A549 (cell line): Measurements from ENCODE around the gene TMEM115. TPM values are rescaled to one million over a fixed set of nuclear protein-coding genes. Genes with fewer than 3 reads are reported as not detected.

Experiments used
- ATAC-seq, 2 experiments: fragments of 200-7000 bp in 1 of 2; fragments of >200 bp in 1 of 2; cut with Nextera tagmentation in 1 of 2; cut with Tn5 transposase in 1 of 2; 3 replicates each; pipeline versions ENCODE4 v1.8.0 to v1.9.1; 2018 to 2020; ENCODE audit warnings: mild to moderate bottlenecking in 1 of 2, moderate library complexity in 1 of 2
- CTCF ChIA-PET: fragments of 300-600 bp; sonication (Branson Sonifier 250); formaldehyde crosslinking; extraction: SDS; loops from one replicate; lab custom pipeline; 2021; ENCODE audit warnings: antibody characterized with exemption, inconsistent platforms; lab: Yijun Ruan, JAX
- POLR2A ChIA-PET: fragments of 350-600 bp; formaldehyde crosslinking; extraction: SDS; loops from one replicate; lab custom pipeline; 2021; ENCODE audit warnings: antibody characterized with exemption, inconsistent platforms; lab: Yijun Ruan, JAX
- DNase-seq, 2 experiments: peaks; one replicate each; pipeline versions ENCODE4 v3.0.0 to v3.0.0-alpha.2; 2011 to 2016; ENCODE audit warnings: low read depth in 1 of 2, low spot score in 1 of 2
- FAIRE-seq: peaks from 2 replicates; lab custom pipeline; 2011; peaks lifted over from hg19 to GRCh38; lab: Jason Lieb, UNC
- H3K27ac ChIP-seq, 2 experiments: fragments of >200 bp; sonication (Bioruptor Twin); formaldehyde crosslinking; 3 replicates each; pipeline ENCODE4 v1.5.1; 2016 to 2017
- H3K4me1 ChIP-seq: fragments of >200 bp; sonication (Bioruptor Twin); formaldehyde crosslinking; 3 replicates; pipeline ENCODE4 v1.6.1; 2016
- H3K4me2 ChIP-seq: fragments of >200 bp; sonication (Bioruptor Twin); formaldehyde crosslinking; 3 replicates; pipeline ENCODE4 v1.6.1; 2016
- H3K4me3 ChIP-seq: fragments of >200 bp; sonication (Bioruptor Twin); formaldehyde crosslinking; 3 replicates; pipeline ENCODE4 v1.5.1; 2016
- H3K9me3 ChIP-seq: fragments of >200 bp; sonication (Bioruptor Twin); formaldehyde crosslinking; 3 replicates; pipeline ENCODE4 v1.6.1; 2016
- CHD2 ChIP-seq: fragments of 150-350 bp; IDR thresholded peaks from 2 replicates; pipeline ENCODE4 v1.6.1; 2014; ENCODE audit warnings: low read length; ENCODE audit not compliant: partially characterized antibody
- ESRRA ChIP-seq: fragments of 150-350 bp; IDR thresholded peaks from 2 replicates; pipeline ENCODE4 v1.6.1; 2014; ENCODE audit warnings: mild to moderate bottlenecking, low read length, borderline replicate concordance
- FOSL2 ChIP-seq, 2 experiments: fragments of 450-650 bp in 1 of 2; fragments of >200 bp in 1 of 2; sonication (Bioruptor Twin) in 1 of 2; formaldehyde crosslinking; IDR thresholded peaks; 2 replicates each; pipeline versions ENCODE4 v1.5.0 to v1.6.1; 2016 to 2020; ENCODE audit warnings: mild to moderate bottlenecking in 1 of 2, moderate library complexity in 1 of 2
- JUN ChIP-seq, 2 experiments: fragments of >200 bp; sonication (Bioruptor Twin); formaldehyde crosslinking; IDR thresholded peaks; 2 replicates in 1 of 2; 3 replicates in 1 of 2; pipeline ENCODE4 v1.6.1; 2016 to 2017
- KDM1A ChIP-seq: fragments of 200-600 bp; sonication (generic); IDR thresholded peaks from 2 replicates; pipeline ENCODE4 v1.6.1; 2016; ENCODE audit warnings: low read depth, mild to moderate bottlenecking
- MAFK ChIP-seq: fragments of 450-650 bp; IDR thresholded peaks from 2 replicates; pipeline ENCODE4 v1.6.1; 2014; ENCODE audit not compliant: partially characterized antibody
- MAX ChIP-seq: IDR thresholded peaks from 2 replicates; pipeline ENCODE4 v1.6.1; 2012
- MAZ ChIP-seq: fragments of 150-350 bp; IDR thresholded peaks from 2 replicates; pipeline ENCODE4 v1.6.1; 2014; ENCODE audit warnings: antibody characterized with exemption, low read depth, low read length, borderline replicate concordance
- NFE2L2 ChIP-seq: fragments of 150-350 bp; conservative IDR thresholded peaks from 2 replicates; pipeline ENCODE4 v1.6.1; 2014; ENCODE audit warnings: low read length
- RARB ChIP-seq: fragments of 250-450 bp; sonication (Bioruptor Pico); IDR thresholded peaks from 2 replicates; pipeline ENCODE4 v1.8.0; 2021; ENCODE audit warnings: mild to moderate bottlenecking, moderate library complexity
- RFX5 ChIP-seq: fragments of 450-650 bp; IDR thresholded peaks from 2 replicates; pipeline ENCODE4 v1.7.1; 2014; ENCODE audit warnings: antibody characterized with exemption, mild to moderate bottlenecking, moderate library complexity
- SMC3 ChIP-seq: fragments of >200 bp; sonication (Bioruptor Twin); formaldehyde crosslinking; IDR thresholded peaks from 3 replicates; pipeline ENCODE4 v1.6.1; 2018; ENCODE audit warnings: inconsistent platforms
- ZNF302 ChIP-seq: fragments of 250-450 bp; sonication (Bioruptor Pico); IDR thresholded peaks from 2 replicates; pipeline ENCODE4 v1.9.0; 2021; ENCODE audit warnings: inconsistent platforms, mild to moderate bottlenecking, moderate library complexity
- WGBS: methylation state at CpG from one replicate; pipeline ENCODE4 v1.1.6; 2017; ENCODE audit errors: missing lambda C conversion rate; 5-methylcytosine and 5-hydroxymethylcytosine counted together
- polyA plus RNA-seq, 4 experiments: library from polyadenylated mRNA; depleted of rRNA in 3 of 4; stranded (reverse); fragments of >200 nt; fragmentation: RNase III in 1 of 4; extraction: RNeasy Plus Mini Kit Qiagen cat#74134 plus additional on column Dnase treatment in 1 of 4; gene quantifications; 2 replicates in 3 of 4; 3 replicates in 1 of 4; pipeline ENCODE4 v1.2.3, GENCODE V29; 2011 to 2017
- TF ChIP-seq, protein P1 (sequence below): fragments of >200 bp; sonication (Bioruptor Twin); formaldehyde crosslinking; IDR thresholded peaks from 3 replicates; pipeline ENCODE4 v1.5.1; 2016
- TF ChIP-seq, protein P2 (sequence below): fragments of 200-600 bp; sonication (generic); IDR thresholded peaks from 2 replicates; pipeline ENCODE4 v1.6.1; 2016; ENCODE audit warnings: antibody characterized with exemption, mild to moderate bottlenecking, moderate library complexity

Gene TMEM115
- polyA plus RNA-seq, 2 of the 4 experiments (the other 2 are of a cell fraction), result 17.4 to 26.8 TPM

- ATAC-seq, result no peak
- no peak for FAIRE-seq
- ChIA-PET POLR2A (no interaction called here), CTCF (interaction anchor here (1.0 kb wide), 1 partner anchor 164 kb away, joined by 3 read pairs; no protein-coding TSS in a partner anchor)
- Histone ChIP-seq H3K4me1 (no peaks in the 10 kb centered on the region), H3K9me3 (no peaks in the 10 kb centered on the region)
- TF ChIP-seq MAZ (no peak), SMC3 (no peak), RFX5 (no peak), CHD2 (no peak), JUN (IDR thresholded peaks at IDR 0.05) (no peak), ESRRA (no peak), RARB (CRISPR knock-in tag) (no peak), ZNF302 (no peak)
- TF ChIP-seq, protein P1, sequence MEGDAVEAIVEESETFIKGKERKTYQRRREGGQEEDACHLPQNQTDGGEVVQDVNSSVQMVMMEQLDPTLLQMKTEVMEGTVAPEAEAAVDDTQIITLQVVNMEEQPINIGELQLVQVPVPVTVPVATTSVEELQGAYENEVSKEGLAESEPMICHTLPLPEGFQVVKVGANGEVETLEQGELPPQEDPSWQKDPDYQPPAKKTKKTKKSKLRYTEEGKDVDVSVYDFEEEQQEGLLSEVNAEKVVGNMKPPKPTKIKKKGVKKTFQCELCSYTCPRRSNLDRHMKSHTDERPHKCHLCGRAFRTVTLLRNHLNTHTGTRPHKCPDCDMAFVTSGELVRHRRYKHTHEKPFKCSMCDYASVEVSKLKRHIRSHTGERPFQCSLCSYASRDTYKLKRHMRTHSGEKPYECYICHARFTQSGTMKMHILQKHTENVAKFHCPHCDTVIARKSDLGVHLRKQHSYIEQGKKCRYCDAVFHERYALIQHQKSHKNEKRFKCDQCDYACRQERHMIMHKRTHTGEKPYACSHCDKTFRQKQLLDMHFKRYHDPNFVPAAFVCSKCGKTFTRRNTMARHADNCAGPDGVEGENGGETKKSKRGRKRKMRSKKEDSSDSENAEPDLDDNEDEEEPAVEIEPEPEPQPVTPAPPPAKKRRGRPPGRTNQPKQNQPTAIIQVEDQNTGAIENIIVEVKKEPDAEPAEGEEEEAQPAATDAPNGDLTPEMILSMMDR, result no peak
- TF ChIP-seq, all 56 proteins: peak for 0
- DNase-seq, result no peak
- no peak overlapping the region for H3K27ac ChIP-seq
- no peak overlapping the region for H3K4me2 ChIP-seq
- WGBS, result 80% methylated on average over 2 of the region's 6 CpGs
- no peak overlapping the region for H3K4me3 ChIP-seq
Measured at GRCh38 chr3:50378024-50378423, 18.7 kb upstream of the TMEM115 start.

GRCh38 chr3:50375258-50375931 lies 16.1 kb upstream of the TMEM115 start:
- no peak for TF ChIP-seq RFX5
- no peak for TF ChIP-seq MAFK
- TF ChIP-seq NFE2L2, result no peak
- no peak for TF ChIP-seq MAX
- TF ChIP-seq CHD2, result no peak
- no peak for TF ChIP-seq SMC3
- TF ChIP-seq MAZ, result no peak
- TF ChIP-seq, protein P2, sequence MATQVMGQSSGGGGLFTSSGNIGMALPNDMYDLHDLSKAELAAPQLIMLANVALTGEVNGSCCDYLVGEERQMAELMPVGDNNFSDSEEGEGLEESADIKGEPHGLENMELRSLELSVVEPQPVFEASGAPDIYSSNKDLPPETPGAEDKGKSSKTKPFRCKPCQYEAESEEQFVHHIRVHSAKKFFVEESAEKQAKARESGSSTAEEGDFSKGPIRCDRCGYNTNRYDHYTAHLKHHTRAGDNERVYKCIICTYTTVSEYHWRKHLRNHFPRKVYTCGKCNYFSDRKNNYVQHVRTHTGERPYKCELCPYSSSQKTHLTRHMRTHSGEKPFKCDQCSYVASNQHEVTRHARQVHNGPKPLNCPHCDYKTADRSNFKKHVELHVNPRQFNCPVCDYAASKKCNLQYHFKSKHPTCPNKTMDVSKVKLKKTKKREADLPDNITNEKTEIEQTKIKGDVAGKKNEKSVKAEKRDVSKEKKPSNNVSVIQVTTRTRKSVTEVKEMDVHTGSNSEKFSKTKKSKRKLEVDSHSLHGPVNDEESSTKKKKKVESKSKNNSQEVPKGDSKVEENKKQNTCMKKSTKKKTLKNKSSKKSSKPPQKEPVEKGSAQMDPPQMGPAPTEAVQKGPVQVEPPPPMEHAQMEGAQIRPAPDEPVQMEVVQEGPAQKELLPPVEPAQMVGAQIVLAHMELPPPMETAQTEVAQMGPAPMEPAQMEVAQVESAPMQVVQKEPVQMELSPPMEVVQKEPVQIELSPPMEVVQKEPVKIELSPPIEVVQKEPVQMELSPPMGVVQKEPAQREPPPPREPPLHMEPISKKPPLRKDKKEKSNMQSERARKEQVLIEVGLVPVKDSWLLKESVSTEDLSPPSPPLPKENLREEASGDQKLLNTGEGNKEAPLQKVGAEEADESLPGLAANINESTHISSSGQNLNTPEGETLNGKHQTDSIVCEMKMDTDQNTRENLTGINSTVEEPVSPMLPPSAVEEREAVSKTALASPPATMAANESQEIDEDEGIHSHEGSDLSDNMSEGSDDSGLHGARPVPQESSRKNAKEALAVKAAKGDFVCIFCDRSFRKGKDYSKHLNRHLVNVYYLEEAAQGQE, result no peak
- no peak for TF ChIP-seq FOSL2 (IDR thresholded peaks at IDR 0.05)
- TF ChIP-seq FOSL2 (CRISPR knock-in tag; IDR thresholded peaks at IDR 0.05), result no peak
- no peak for TF ChIP-seq KDM1A
- FAIRE-seq, result no peak
- WGBS, result 60% methylated on average over 5 of the region's 7 CpGs
- ChIA-PET CTCF (interaction anchor here (1.1 kb wide), 1 partner anchor 167 kb away, joined by 3 read pairs; no protein-coding TSS in a partner anchor), POLR2A (no interaction called here)
- ATAC-seq, result peak; percentile 46 to 64; a peak in 4 of 6 replicates
- no peaks in the 10 kb centered on the region for H3K9me3 ChIP-seq
- H3K27ac ChIP-seq, result no peak overlapping the region
- no peak overlapping the region for H3K4me2 ChIP-seq
- no peak for DNase-seq
- H3K4me1 ChIP-seq, result peaks cover 9% of the 10 kb centered on the region; the same call in 2 of the 3 replicates
- H3K4me3 ChIP-seq, result no peak overlapping the region
